Hematopoietic multipotent progenitor cell treated with erythropoietin and hydrocortisone succinate and interleukin-3 and kit ligand, for 4 days (in vitro differentiated cells): ENCODE results near the gene ZBTB8A.
"Not testable (repeated sequence)": the region's sequence is repeated elsewhere in the genome, so short reads cannot be mapped to it uniquely, and the experiment has no call there.

Source experiments
- DNase-seq: peaks from one replicate; pipeline ENCODE4 v3.0.0-alpha.2; 2015

Gene ZBTB8A

GRCh38 chr1:32622806-32623681 lies 83.8 kb downstream of the ZBTB8A start:
- peak; percentile 45 for DNase-seq

DNA sequence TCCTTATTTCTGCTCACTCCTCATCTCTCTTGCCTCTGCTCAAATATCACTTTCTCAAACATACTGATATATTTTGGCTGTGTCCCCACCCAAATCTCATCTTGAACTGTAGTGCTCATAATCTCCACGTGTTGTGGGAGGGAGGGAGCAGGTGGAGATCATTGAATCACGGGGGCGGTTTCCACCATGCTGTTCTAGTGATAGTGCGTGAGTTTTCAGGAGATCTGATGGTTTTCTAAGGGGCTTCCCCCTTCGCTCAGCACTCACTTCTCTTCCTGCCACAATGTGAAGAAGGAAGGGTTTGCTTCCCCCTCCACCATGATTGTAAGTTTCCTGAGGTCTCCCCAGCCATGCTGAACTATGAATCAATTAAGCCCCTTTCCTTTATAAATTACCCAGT lies 84.5 kb downstream of the ZBTB8A start:
- peak; percentile 48 for DNase-seq

DNA sequence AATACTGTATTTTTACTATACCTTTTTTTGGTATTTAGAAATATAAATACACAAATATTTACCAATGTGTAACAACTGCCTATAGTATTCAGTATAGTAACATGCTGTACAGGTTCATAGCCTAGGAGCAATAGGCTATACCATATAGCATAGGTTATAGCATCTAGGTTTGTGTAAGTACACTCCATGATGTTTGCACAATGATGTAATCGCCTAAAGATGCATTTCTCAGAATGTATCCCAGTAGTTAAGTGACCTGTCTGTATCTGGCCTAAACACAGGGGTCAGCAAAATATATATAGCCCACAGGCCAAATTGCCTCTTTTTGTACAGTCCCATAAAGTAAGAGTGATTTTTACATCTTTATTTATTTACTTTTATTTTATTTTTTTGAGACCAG lies 86.9 kb downstream of the ZBTB8A start:
- DNase-seq: no peak

DNA sequence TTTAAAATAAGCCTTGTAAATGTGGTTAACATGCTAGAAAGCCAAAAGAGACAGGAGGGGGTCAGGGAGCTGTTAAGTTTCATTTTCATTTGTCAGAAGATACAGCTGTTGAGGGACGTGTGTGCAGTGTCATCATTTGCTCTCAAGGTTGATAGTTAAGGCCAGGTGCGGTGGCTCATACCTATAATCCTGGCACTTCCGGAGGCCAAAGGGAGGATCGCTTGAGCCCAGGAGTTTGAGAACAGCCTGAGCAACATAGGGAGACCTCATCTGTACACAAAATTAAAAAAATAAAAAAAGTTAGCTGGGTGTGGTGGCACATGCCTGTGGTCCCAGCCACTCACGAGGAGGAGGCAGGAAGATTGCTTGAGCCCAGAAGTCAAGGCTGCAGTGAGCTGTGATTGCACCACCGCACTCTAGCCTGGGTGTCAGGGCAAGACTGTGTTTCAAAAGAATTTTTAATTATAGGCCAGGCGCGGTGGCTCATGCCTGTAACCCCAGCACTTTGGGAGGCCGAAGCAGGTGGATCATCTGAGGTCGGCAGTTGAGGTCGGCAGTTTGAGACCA lies 88.5 kb downstream of the ZBTB8A start:
- DNase-seq: no peak

- DNase-seq: not testable (repeated sequence)
Measured at GRCh38 chr1:32630173-32630572, 90.9 kb downstream of the ZBTB8A start.

DNA sequence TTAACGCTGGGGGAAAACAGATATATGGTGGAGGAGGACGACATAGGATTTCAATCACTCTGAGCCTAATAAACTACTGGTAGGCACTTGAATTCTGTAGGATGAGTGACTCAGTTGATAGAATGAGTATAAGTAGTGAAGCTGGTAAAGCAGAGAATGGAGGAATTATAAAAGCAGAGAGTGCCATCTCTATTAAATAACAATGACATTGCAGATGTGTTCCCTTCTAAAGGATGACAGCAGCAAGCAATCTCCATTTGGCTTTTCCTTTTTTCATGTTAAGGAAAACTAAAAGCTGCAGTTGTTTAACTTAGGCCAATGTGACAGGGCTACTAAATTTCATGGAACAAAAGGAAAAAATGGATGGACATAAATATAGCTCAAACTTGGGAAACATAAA lies 93.6 kb downstream of the ZBTB8A start:
- DNase-seq: no peak

DNA sequence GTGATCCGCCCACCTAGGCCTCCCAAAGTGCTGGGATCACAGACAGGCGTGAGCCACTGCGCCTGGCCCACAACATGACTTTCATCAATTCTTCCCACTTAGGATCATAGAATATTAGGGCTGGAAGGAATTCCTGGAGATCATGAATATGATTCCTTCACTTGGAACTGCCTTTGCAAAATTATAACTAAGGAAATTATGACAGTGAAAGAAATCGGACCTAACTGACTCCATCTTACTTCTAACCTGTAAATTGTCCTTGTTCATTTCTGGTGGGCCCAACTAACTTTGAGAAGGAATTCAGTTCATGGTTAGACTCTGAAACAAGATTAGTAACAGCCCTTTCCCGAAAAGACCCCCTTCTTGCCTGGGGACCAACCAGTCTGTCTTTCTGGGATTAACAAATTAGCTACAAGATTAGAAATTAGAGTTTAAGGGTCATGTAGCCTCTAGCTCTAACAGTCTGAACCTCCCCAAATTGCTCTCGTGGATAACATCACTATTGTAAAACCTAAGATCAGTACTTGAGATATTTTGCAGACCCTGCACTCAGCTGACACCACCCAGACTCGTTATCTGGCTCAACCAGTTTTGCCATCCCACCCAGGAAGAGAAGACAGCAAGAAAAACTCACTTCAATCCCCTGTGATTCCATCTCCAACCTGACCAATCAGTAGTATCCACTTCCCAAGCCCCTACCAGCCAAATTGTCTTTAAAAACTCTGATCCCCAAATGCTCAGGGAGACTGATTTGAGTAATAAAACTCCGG lies 96.5 kb downstream of the ZBTB8A start:
- no peak for DNase-seq

DNA sequence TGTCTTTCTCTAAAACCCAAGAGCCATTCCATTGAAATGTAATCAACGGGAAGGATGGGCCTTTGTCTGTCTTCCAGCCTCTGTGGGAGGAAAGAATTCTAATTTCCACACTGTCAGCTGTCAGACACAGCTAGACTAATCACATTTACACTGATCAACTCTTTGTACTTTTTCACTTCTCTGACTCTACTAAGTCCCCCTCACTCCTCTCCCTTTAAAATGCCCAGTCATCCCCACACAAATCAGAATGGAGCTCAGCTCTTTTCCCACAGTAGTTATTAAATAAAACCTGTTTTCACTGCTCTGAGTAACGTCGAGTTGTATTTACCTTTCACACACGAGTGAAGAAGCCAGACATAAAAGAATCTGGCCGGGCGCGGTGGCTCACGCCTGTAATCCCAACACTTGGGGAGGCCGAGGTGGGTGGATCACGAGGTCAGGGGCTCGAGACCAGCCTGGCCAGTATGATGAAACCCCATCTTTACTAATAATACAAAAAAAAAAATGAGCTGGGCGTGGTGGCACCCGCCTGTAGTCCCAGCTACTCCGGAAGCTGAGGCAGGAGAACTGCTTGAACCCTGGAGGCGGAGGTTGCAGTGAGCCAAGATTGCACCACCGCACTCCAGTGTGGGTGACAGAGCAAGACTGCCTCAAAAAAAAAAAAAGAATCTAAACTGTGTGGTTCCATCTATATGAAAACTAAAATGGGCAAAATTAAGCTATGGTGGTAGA lies 97.9 kb downstream of the ZBTB8A start:
- DNase-seq: no peak

GRCh38 chr1:32639489-32640075 lies 100.4 kb downstream of the ZBTB8A start:
- DNase-seq: no peak

GRCh38 chr1:32642292-32642827 lies 103.1 kb downstream of the ZBTB8A start:
- not testable (repeated sequence) for DNase-seq

GRCh38 chr1:32644426-32644825 lies 105.2 kb downstream of the ZBTB8A start:
- no peak for DNase-seq

DNA sequence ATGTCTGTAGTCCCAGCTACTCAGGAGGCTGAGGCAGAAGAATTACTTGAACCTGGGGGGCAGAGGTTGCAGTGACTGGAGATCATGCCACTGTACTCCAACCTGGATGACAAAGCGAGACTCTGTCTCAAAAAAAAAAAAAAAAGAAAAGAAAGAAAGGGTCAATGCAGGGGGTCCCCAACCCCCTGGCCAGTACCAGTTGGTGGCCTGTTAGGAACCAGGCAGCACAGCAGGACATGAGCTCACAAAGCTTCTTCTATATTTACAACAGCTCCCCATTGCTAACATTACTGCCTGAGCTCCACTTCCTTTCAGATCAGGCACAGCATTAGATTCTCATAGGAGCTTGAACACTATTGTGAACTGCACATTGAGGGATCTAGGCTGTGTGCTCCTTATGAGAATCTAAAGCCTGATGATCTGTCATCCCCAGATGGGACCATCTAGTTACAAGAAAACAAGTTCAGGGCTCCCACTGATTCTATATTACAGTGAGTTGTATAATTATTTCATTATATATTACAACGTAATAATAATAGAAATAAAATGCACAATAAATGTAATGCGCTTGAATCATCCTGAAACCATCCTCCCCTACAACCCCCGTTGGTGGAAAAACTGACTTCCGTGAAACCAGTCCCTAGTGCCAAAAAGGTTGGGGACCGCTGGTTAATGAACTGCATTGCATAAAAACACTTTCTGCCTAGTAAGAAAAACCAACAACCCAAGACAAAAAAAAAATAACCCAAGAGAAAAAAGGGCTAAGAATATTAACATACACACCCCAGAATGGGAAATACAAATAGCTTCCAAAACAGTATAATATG lies 108.3 kb downstream of the ZBTB8A start:
- DNase-seq: no peak

GRCh38 chr1:32650248-32650751 lies 111.1 kb downstream of the ZBTB8A start, which contains the start of gene ZBTB8OS:
ZBTB8OS (minus strand) TSS chr1:32650550; CDS start chr1:32650529, 21 bp downstream.
- DNase-seq: peak; percentile 99

GRCh38 chr1:32650752-32651460 lies 111.7 kb downstream of the ZBTB8A start, which contains the start of gene RBBP4:
RBBP4 (plus strand) TSS chr1:32651208; CDS start chr1:32651307, 99 bp downstream.
- DNase-seq: peak; percentile 99

- DNase-seq: no peak
Measured at GRCh38 chr1:32651461-32652073, 112.3 kb downstream of the ZBTB8A start.

DNA sequence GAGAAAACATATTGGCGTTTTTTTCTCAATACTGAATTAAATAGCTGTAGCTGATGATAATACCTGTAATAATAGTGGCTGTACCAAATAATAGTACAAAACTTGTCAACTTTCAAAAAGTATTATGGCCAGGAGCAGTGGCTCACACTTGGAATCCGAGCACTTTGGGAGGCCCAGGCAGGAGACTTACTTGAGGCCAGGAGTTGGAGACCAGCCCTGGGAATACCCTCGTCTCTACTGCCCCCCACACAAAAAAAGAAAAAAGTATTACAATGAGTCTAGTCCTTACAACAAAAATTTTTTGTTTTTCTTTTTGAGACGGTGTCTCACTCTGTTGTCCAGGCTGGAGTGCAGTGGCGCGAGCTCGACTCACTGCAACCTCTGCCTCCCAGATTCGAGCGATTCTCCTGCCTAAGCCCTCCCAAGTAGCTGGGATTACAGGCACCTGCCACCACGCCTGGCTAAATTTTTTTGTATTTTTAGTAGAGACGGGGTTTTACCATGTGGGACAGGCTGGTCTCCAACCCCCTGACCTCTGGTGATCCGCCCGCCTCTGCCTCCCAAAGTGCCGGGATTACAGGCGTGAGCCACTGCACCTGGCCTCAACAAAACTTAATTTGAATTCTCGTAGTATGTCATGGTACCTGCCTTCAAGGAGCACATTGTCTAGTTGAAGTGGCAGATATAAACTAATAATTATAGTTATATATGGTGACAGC lies 113.2 kb downstream of the ZBTB8A start:
- DNase-seq: peak; percentile 16
